NB4 (cell line): ENCODE data around the gene GSTO2.

Experiments used
- MYC ChIP-seq: IDR thresholded peaks from 2 replicates; pipeline ENCODE4 v1.6.1; 2011; ENCODE audit warnings: low read depth, low read length
- POLR2A ChIP-seq: IDR thresholded peaks from 2 replicates; pipeline ENCODE4 v1.6.1; 2011; ENCODE audit warnings: mild to moderate bottlenecking; ENCODE audit not compliant: insufficient read length; ENCODE audit errors: extremely low read depth
- TF ChIP-seq, protein P1 (sequence below): IDR thresholded peaks from one replicate; pipeline ENCODE4 v1.5.1; 2012; ENCODE audit warnings: low read depth, low read length
- TF ChIP-seq, protein P2 (sequence below): IDR thresholded peaks from 2 replicates; pipeline ENCODE4 v1.6.1; 2011; ENCODE audit warnings: low read depth, low read length

DNA sequence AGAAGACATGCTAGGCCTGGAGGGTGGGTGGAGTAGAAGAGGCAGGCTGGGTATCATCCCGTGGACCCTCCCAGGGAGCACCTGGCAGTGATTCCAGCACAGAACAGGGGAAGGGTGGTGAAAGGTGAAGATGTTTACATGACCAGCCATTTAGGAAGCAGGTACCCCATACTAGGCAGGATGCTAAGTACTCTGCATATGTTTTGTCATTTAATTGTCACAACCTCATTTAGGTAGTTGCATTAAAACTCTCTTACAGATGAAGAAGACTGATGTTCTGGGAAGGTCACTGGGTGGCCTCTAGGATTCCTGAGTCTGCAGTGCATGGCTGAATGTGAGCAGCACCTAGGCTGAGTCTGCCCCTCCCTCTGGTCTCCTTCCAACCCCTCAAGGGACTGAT lies 54.1 kb downstream of the GSTO2 start:
- TF ChIP-seq, protein P1, sequence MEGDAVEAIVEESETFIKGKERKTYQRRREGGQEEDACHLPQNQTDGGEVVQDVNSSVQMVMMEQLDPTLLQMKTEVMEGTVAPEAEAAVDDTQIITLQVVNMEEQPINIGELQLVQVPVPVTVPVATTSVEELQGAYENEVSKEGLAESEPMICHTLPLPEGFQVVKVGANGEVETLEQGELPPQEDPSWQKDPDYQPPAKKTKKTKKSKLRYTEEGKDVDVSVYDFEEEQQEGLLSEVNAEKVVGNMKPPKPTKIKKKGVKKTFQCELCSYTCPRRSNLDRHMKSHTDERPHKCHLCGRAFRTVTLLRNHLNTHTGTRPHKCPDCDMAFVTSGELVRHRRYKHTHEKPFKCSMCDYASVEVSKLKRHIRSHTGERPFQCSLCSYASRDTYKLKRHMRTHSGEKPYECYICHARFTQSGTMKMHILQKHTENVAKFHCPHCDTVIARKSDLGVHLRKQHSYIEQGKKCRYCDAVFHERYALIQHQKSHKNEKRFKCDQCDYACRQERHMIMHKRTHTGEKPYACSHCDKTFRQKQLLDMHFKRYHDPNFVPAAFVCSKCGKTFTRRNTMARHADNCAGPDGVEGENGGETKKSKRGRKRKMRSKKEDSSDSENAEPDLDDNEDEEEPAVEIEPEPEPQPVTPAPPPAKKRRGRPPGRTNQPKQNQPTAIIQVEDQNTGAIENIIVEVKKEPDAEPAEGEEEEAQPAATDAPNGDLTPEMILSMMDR: no peak
- TF ChIP-seq POLR2A (no peak), MYC (no peak)
- TF ChIP-seq, protein P2, sequence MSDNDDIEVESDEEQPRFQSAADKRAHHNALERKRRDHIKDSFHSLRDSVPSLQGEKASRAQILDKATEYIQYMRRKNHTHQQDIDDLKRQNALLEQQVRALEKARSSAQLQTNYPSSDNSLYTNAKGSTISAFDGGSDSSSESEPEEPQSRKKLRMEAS: no peak
